Tibial artery (tissue), 4 donors: Measurements from ENCODE around the gene SMIM14.

Experiments
- DNase-seq, 2 donors: peaks; one replicate each; pipeline ENCODE4 v3.0.0-alpha.2; 2019
- H3K27ac ChIP-seq, 2 donors: fragments of 200-600 bp; sonication (generic) in 1 of 2; 1 replicate in 1 of 2; 2 replicates in 1 of 2; pipeline ENCODE4 v1.5.1; 2018 to 2019; ENCODE audit warnings: mild to moderate bottlenecking in 1 of 2
- H3K27me3 ChIP-seq, 2 donors: fragments of 200-600 bp; sonication (generic) in 1 of 2; one replicate each; pipeline versions ENCODE4 v1.5.1 to v1.6.0; 2016 to 2019
- H3K36me3 ChIP-seq, 3 donors: fragments of 200-600 bp; sonication (generic) in 2 of 3; one replicate each; pipeline ENCODE4 v1.5.1; 2016 to 2019; ENCODE audit warnings: mild to moderate bottlenecking in 2 of 3
- H3K4me1 ChIP-seq, 4 donors: fragments of 200-600 bp; sonication (generic) in 2 of 4; 1 replicate in 3 of 4; 2 replicates in 1 of 4; pipeline ENCODE4 v1.5.1; 2016 to 2019
- H3K4me3 ChIP-seq, 2 donors: fragments of 200-600 bp; sonication (generic) in 1 of 2; 1 replicate in 1 of 2; 2 replicates in 1 of 2; pipeline ENCODE4 v1.5.1; 2018 to 2019; ENCODE audit warnings: mild to moderate bottlenecking in 2 of 2
- H3K9me3 ChIP-seq, 3 donors: fragments of 200-600 bp; sonication (generic) in 1 of 3; one replicate each; pipeline ENCODE4 v1.5.1; 2016 to 2019
- CTCF ChIP-seq, 2 experiments: fragments of 200-600 bp in 1 of 2; fragments of 450-650 bp in 1 of 2; IDR thresholded peaks; one replicate each; pipeline ENCODE4 v1.5.1; 2017 to 2019; ENCODE audit warnings: antibody characterized with exemption in 2 of 2, mild to moderate bottlenecking in 1 of 2, moderate library complexity in 1 of 2
- intact Hi-C: fragments of 100-400 bp; cut with DNase I; formaldehyde crosslinking; loops from one replicate; pipeline ENCODE4 v1.15.0; 2023; ENCODE audit warnings: low total_unique reads

The SMIM14 gene

GRCh38 chr4:39527296-39528060 lies 111.2 kb downstream of the SMIM14 start, which contains the start of gene UGDH:
Gene UGDH, minus strand, starts transcription at chr4:39527439. Its CDS starts 5,927 bp downstream, at chr4:39521512.
- Histone ChIP-seq H3K4me3 (peak within 1 kb of the TSS; percentile 68 to 77), H3K9me3 (no peaks in the 10 kb centered on the region), H3K36me3 (peaks cover 0 to 7% (median 1%) of the 10 kb centered on the region in 3 donors), H3K27ac (peak within 1 kb of the TSS; percentile 88 to 92), H3K27me3 (no peaks in the 10 kb centered on the region), H3K4me1 (peaks cover 0 to 37% (median 12%) of the 10 kb centered on the region in 4 donors)
- DNase-seq, result peak; percentile 98 to 99
- intact Hi-C loops, result loop anchor here (2.0 to 5.0 kb wide), 4 partner anchors 70 to 170 kb away; partner anchors contain the start of genes LIAS, RPL9, SMIM14 and UBE2K
- TF ChIP-seq CTCF (IDR thresholded peaks at IDR 0.05), result no peak

- intact Hi-C loops, result loop anchor here (2.0 to 5.0 kb wide), 4 partner anchors 70 to 170 kb away; partner anchors contain the start of genes LIAS, RPL9, SMIM14 and UBE2K
- H3K4me1 ChIP-seq, result peaks cover 0 to 44% (median 12%) of the 10 kb centered on the region in 4 donors
- TF ChIP-seq CTCF (IDR thresholded peaks at IDR 0.05), result no peak
- peak overlapping the region; percentile 88 to 92 for H3K27ac ChIP-seq
- DNase-seq, result no peak
- H3K27me3 ChIP-seq, result no peaks in the 10 kb centered on the region
- H3K4me3 ChIP-seq, result peak overlapping the region; percentile 68 to 77
- H3K36me3 ChIP-seq, result peaks cover 0 to under 1% (median 0%) of the 10 kb centered on the region in 3 donors
- H3K9me3 ChIP-seq, result no peaks in the 10 kb centered on the region
Measured at GRCh38 chr4:39526765-39527295, 111.8 kb downstream of the SMIM14 start.

- Histone ChIP-seq H3K27me3 (no peaks in the 10 kb centered on the region), H3K4me3 (peak overlapping the region; percentile 68 to 77), H3K9me3 (no peaks in the 10 kb centered on the region), H3K4me1 (peaks cover 0 to 51% (median 12%) of the 10 kb centered on the region in 4 donors), H3K36me3 (no peaks in the 10 kb centered on the region), H3K27ac (peak overlapping the region; percentile 88 to 92)
- TF ChIP-seq CTCF (IDR thresholded peaks at IDR 0.05), result no peak
- DNase-seq, result no peak
- intact Hi-C loops, result loop anchor here (2.0 to 5.0 kb wide), 4 partner anchors 69 to 171 kb away; partner anchors contain the start of genes LIAS, RPL9, SMIM14 and UBE2K
Measured at GRCh38 chr4:39525822-39526690, 112.6 kb downstream of the SMIM14 start.

GRCh38 chr4:39524161-39524957 lies 114.3 kb downstream of the SMIM14 start:
- Histone ChIP-seq H3K4me1 (peaks cover 0 to 50% (median 12%) of the 10 kb centered on the region in 4 donors), H3K36me3 (peaks cover 3 to 10% (median 7%) of the 10 kb centered on the region in 3 donors), H3K27ac (no peak overlapping the region), H3K9me3 (no peaks in the 10 kb centered on the region), H3K27me3 (no peaks in the 10 kb centered on the region), H3K4me3 (no peak overlapping the region)
- DNase-seq, result no peak
- intact Hi-C loops, result no loop called here
- no peak for TF ChIP-seq CTCF (IDR thresholded peaks at IDR 0.05)
